Measurements from ENCODE around the gene MREG.

- no peak for TF ChIP-seq CTCF (IDR thresholded peaks at IDR 0.05)
- TF ChIP-seq POLR2A (IDR thresholded peaks at IDR 0.05): no peak
- no peak for TF ChIP-seq POLR2AphosphoS5 (IDR thresholded peaks at IDR 0.05; ENCODE audit: insufficient read depth in 1 of 2, low read depth in 1 of 2)
These were observed 61.8 kb downstream of the MREG start for GRCh38 chr2:215951558-215951957.
